SU-DHL-6 (cell line): ENCODE data around the gene MT1E.

Experiments used
- EZH2phosphoT487 ChIP-seq: fragments of 200-600 bp; sonication (generic), shearing (Covaris generic); conservative IDR thresholded peaks from 2 replicates; pipeline ENCODE4 v1.6.1; 2018; ENCODE audit warnings: mild to moderate bottlenecking, antibody characterized with exemption, low read length, moderate library complexity, mixed read lengths
- TF ChIP-seq, protein P1 (sequence below): fragments of 200-600 bp; sonication (generic); IDR thresholded peaks from one replicate; pipeline ENCODE4 v1.5.1; 2017; ENCODE audit warnings: antibody characterized with exemption, mild to moderate bottlenecking, low read length, moderate library complexity; ENCODE audit not compliant: insufficient read depth, poor library complexity, severe bottlenecking

DNA sequence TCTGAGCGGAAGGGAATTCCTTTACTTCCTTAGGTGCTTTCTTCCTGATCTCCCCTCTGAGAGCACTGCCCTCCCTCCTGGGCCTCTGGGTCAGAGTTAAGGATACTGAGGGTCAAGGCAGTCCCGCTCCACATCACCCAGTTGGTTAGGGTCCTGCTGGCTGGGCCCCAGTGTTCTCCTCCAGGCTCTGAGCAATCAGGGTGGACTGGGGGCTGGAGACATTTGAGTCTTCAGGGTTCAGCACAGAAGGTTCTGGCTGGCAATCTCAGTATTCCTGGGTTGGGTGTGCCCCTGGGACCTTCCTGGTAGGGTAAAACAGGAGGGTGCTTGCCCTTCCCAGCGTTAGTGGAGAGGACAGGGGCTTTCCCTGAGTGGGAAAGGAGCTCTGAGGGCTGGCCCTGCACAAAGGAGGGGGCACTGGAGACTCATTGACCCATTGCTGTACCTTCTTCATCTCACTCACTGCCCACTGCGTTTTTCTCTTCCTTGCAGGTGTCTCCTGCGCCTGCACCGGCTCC lies 7.3 kb downstream of the MT1E start:
- TF ChIP-seq, protein P1, sequence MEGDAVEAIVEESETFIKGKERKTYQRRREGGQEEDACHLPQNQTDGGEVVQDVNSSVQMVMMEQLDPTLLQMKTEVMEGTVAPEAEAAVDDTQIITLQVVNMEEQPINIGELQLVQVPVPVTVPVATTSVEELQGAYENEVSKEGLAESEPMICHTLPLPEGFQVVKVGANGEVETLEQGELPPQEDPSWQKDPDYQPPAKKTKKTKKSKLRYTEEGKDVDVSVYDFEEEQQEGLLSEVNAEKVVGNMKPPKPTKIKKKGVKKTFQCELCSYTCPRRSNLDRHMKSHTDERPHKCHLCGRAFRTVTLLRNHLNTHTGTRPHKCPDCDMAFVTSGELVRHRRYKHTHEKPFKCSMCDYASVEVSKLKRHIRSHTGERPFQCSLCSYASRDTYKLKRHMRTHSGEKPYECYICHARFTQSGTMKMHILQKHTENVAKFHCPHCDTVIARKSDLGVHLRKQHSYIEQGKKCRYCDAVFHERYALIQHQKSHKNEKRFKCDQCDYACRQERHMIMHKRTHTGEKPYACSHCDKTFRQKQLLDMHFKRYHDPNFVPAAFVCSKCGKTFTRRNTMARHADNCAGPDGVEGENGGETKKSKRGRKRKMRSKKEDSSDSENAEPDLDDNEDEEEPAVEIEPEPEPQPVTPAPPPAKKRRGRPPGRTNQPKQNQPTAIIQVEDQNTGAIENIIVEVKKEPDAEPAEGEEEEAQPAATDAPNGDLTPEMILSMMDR = no peak
- no peak for TF ChIP-seq EZH2phosphoT487
